HEK293 (cell line): ENCODE results near the gene SEMA4D.

ENCODE experiments used
- ATF2 ChIP-seq: fragments of 450-650 bp; formaldehyde crosslinking; IDR thresholded peaks from 2 replicates; pipeline ENCODE4 v1.5.1; 2016; ENCODE audit warnings: missing biosample characterization, missing genetic modification characterization, low read depth
- CTCF ChIP-seq: fragments of 450-650 bp; formaldehyde crosslinking; IDR thresholded peaks from 2 replicates; pipeline ENCODE4 v1.5.1; 2016; ENCODE audit warnings: missing biosample characterization, missing genetic modification characterization
- MZF1 ChIP-seq: fragments of 450-650 bp; formaldehyde crosslinking; IDR thresholded peaks from 2 replicates; pipeline ENCODE4 v1.5.1; 2017; ENCODE audit warnings: missing biosample characterization, missing genetic modification characterization, borderline replicate concordance
- ZBTB48 ChIP-seq: fragments of 450-650 bp; formaldehyde crosslinking; IDR thresholded peaks from 2 replicates; pipeline ENCODE4 v1.5.1; 2016; ENCODE audit warnings: missing biosample characterization, missing genetic modification characterization
- ZFHX2 ChIP-seq: fragments of 450-650 bp; formaldehyde crosslinking; conservative IDR thresholded peaks from 2 replicates; pipeline ENCODE4 v1.5.1; 2016; ENCODE audit warnings: missing biosample characterization, missing genetic modification characterization
- ZNF23 ChIP-seq: fragments of 450-650 bp; formaldehyde crosslinking; IDR thresholded peaks from 2 replicates; pipeline ENCODE4 v1.5.1; 2016; ENCODE audit warnings: missing biosample characterization, missing genetic modification characterization, borderline replicate concordance
- ZNF341 ChIP-seq: fragments of 450-650 bp; formaldehyde crosslinking; IDR thresholded peaks from 2 replicates; pipeline ENCODE4; 2016; ENCODE audit warnings: low read depth, missing biosample characterization, missing genetic modification characterization
- ZNF449 ChIP-seq: fragments of 450-650 bp; formaldehyde crosslinking; IDR thresholded peaks from 2 replicates; pipeline ENCODE4 v1.5.1; 2017; ENCODE audit warnings: missing biosample characterization, mild to moderate bottlenecking, missing genetic modification characterization, moderate library complexity
- ZNF488 ChIP-seq: fragments of 450-650 bp; formaldehyde crosslinking; IDR thresholded peaks from 2 replicates; pipeline ENCODE4 v1.5.1; 2016; ENCODE audit warnings: missing biosample characterization, missing genetic modification characterization
- ZNF521 ChIP-seq: fragments of 450-650 bp; formaldehyde crosslinking; IDR thresholded peaks from 2 replicates; pipeline ENCODE4 v1.5.1; 2017; ENCODE audit warnings: missing biosample characterization, mild to moderate bottlenecking, missing genetic modification characterization

- TF ChIP-seq CTCF (tag by site-specific recombination) = no peak
- TF ChIP-seq ZFHX2 = no peak
- TF ChIP-seq ZNF23 (tag by site-specific recombination) = no peak
- no peak for TF ChIP-seq MZF1 (tag by site-specific recombination)
- no peak for TF ChIP-seq ZNF449 (tag by site-specific recombination)
- TF ChIP-seq ZNF521 (tag by site-specific recombination) = no peak
- no peak for TF ChIP-seq ZNF341 (tag by site-specific recombination)
- TF ChIP-seq ZBTB48 (tag by site-specific recombination) = no peak
- no peak for TF ChIP-seq ZNF488 (tag by site-specific recombination)
- no peak for TF ChIP-seq ATF2 (tag by site-specific recombination)
These were observed 139.5 kb downstream of the SEMA4D start for GRCh38 chr9:89358376-89358916.
